HG03575 (cell line): ENCODE data around the gene GPR150.

Experiments
- ATAC-seq: cut with Tn5 transposase; IDR thresholded peaks from one replicate; pipeline ENCODE4 v1.9.1; 2021; ENCODE audit not compliant: unreplicated experiment, insufficient number of reproducible peaks, low FRiP score; ENCODE audit errors: extremely low read depth

Gene GPR150

GRCh38 chr5:95620030-95620869, at the start of gene GPR150:
Gene GPR150, plus strand, starts transcription at chr5:95620087. Its CDS starts 189 bp downstream, at chr5:95620276.
- ATAC-seq: no peak

GRCh38 chr5:95572016-95572415, 47.9 kb upstream of the GPR150 start:
- no peak for ATAC-seq

GRCh38 chr5:95581576-95581975, 38.3 kb upstream of the GPR150 start:
- ATAC-seq: no peak

GRCh38 chr5:95583992-95584391, 35.9 kb upstream of the GPR150 start:
- no peak for ATAC-seq

- ATAC-seq: no peak
These were observed 29.0 kb upstream of the GPR150 start for GRCh38 chr5:95590880-95591279.

GRCh38 chr5:95591490-95591901, 28.4 kb upstream of the GPR150 start:
- ATAC-seq: peak; percentile 48

- ATAC-seq: no peak
These were observed 24.5 kb upstream of the GPR150 start for GRCh38 chr5:95595289-95595931.

- ATAC-seq: no peak
These were observed 20.6 kb upstream of the GPR150 start for GRCh38 chr5:95599252-95599651.

- no peak for ATAC-seq
These were observed 19.3 kb upstream of the GPR150 start for GRCh38 chr5:95600557-95600956.

- ATAC-seq: no peak
These were observed 14.1 kb upstream of the GPR150 start for GRCh38 chr5:95605786-95606185.

GRCh38 chr5:95606419-95606818, 13.5 kb upstream of the GPR150 start:
- no peak for ATAC-seq

- no peak for ATAC-seq
These were observed 10.2 kb upstream of the GPR150 start for GRCh38 chr5:95609711-95610110.

GRCh38 chr5:95610546-95610945, 9.3 kb upstream of the GPR150 start:
- no peak for ATAC-seq

- ATAC-seq: no peak
These were observed 8.5 kb upstream of the GPR150 start for GRCh38 chr5:95611396-95611795.

- no peak for ATAC-seq
These were observed 6.4 kb upstream of the GPR150 start for GRCh38 chr5:95613514-95613913.

- ATAC-seq: no peak
These were observed 4.8 kb upstream of the GPR150 start for GRCh38 chr5:95615164-95615467.

- no peak for ATAC-seq
These were observed 2.8 kb upstream of the GPR150 start for GRCh38 chr5:95617057-95617456.

GRCh38 chr5:95619096-95619495, 791 bp upstream of the GPR150 start:
- ATAC-seq: no peak

GRCh38 chr5:95619514-95620029, 315 bp upstream of the GPR150 start:
- ATAC-seq: no peak
